Stimulated activated CD8-positive, alpha-beta memory T cell treated with anti-CD3 and anti-CD28 coated beads, Interleukin-7, amount 100 ng/mL, for 24 hours (primary cell): ENCODE results near the gene SUPT3H.
"Not testable (repeated sequence)": the region's sequence is repeated elsewhere in the genome, so short reads cannot be mapped to it uniquely, and the experiment has no call there.

Source experiments
- DNase-seq: peaks from one replicate; pipeline ENCODE4 v3.0.0-alpha.2; 2020; ENCODE audit warnings: low read depth

SUPT3H gene

GRCh38 chr6:45323656-45324224 lies 54.0 kb downstream of the SUPT3H start:
- DNase-seq = no peak

GRCh38 chr6:45320349-45320748 lies 57.4 kb downstream of the SUPT3H start:
- no peak for DNase-seq

GRCh38 chr6:45314146-45314545 lies 63.6 kb downstream of the SUPT3H start:
- DNase-seq = no peak

- DNase-seq = no peak
Observed at GRCh38 chr6:45310118-45310788, 67.5 kb downstream of the SUPT3H start.

GRCh38 chr6:45305546-45305945 lies 72.2 kb downstream of the SUPT3H start:
- no peak for DNase-seq

GRCh38 chr6:45302832-45303231 lies 74.9 kb downstream of the SUPT3H start:
- no peak for DNase-seq

- DNase-seq = no peak
Observed at GRCh38 chr6:45301348-45302142, 76.2 kb downstream of the SUPT3H start.

GRCh38 chr6:45300736-45301135 lies 77.0 kb downstream of the SUPT3H start:
- no peak for DNase-seq

- no peak for DNase-seq
Observed at GRCh38 chr6:45299096-45299581, 78.6 kb downstream of the SUPT3H start.

- no peak for DNase-seq
Observed at GRCh38 chr6:45297320-45297719, 80.4 kb downstream of the SUPT3H start.

- not testable (repeated sequence) for DNase-seq
Observed at GRCh38 chr6:45294065-45294701, 83.6 kb downstream of the SUPT3H start.

GRCh38 chr6:45293306-45293705 lies 84.4 kb downstream of the SUPT3H start:
- DNase-seq = no peak

GRCh38 chr6:45289751-45290514 lies 87.8 kb downstream of the SUPT3H start:
- no peak for DNase-seq

- not testable (repeated sequence) for DNase-seq
Observed at GRCh38 chr6:45286707-45287106, 91.0 kb downstream of the SUPT3H start.

GRCh38 chr6:45278367-45278766 lies 99.4 kb downstream of the SUPT3H start:
- DNase-seq = no peak

- DNase-seq = not testable (repeated sequence)
Observed at GRCh38 chr6:45277741-45278140, 100.0 kb downstream of the SUPT3H start.

- DNase-seq = no peak
Observed at GRCh38 chr6:45275358-45275757, 102.4 kb downstream of the SUPT3H start.

- no peak for DNase-seq
Observed at GRCh38 chr6:45272626-45273025, 105.1 kb downstream of the SUPT3H start.

- DNase-seq = no peak
Observed at GRCh38 chr6:45265246-45265645, 112.5 kb downstream of the SUPT3H start.

- no peak for DNase-seq
Observed at GRCh38 chr6:45260696-45261095, 117.0 kb downstream of the SUPT3H start.
